Upper lobe of right lung (tissue), 1 donor: ENCODE data around the gene PLXNA2. TPM values are rescaled to one million over a fixed set of nuclear protein-coding genes. Genes with fewer than 3 reads are reported as not detected.

ENCODE experiments used
- ATAC-seq: fragments of 200-7000 bp; cut with Tn5 transposase; one replicate; pipeline ENCODE4 v1.9.1; 2020; ENCODE audit warnings: mild to moderate bottlenecking, moderate library complexity
- DNase-seq: peaks from one replicate; pipeline ENCODE4 v3.0.0-alpha.2; 2020
- H3K27ac ChIP-seq: fragments of 200-600 bp; one replicate; pipeline ENCODE4 v1.8.0; 2022
- H3K27me3 ChIP-seq: fragments of 200-600 bp; one replicate; pipeline ENCODE4 v1.8.0; 2022; ENCODE audit warnings: mild to moderate bottlenecking
- H3K36me3 ChIP-seq: fragments of 200-600 bp; one replicate; pipeline ENCODE4 v1.8.0; 2022
- H3K4me1 ChIP-seq: fragments of 200-600 bp; one replicate; pipeline ENCODE4 v1.8.0; 2022
- H3K4me3 ChIP-seq: fragments of 200-600 bp; one replicate; pipeline ENCODE4 v1.8.0; 2022; ENCODE audit warnings: mild to moderate bottlenecking
- H3K9me3 ChIP-seq: fragments of 200-600 bp; one replicate; pipeline ENCODE4 v1.8.0; 2022
- CTCF ChIP-seq: fragments of 200-600 bp; IDR thresholded peaks from one replicate; pipeline ENCODE4 v1.8.0; 2022; ENCODE audit warnings: antibody characterized with exemption
- intact Hi-C: fragments of 100-400 bp; cut with DNase I; formaldehyde crosslinking; loops from one replicate; pipeline ENCODE4 v1.11.0; 2022
- total RNA-seq: library from RNA; stranded (reverse); fragmentation: NEBNext Ultra II Directional; extraction: Animal tissue kit (Norgen Biotek cat#: 25700); gene quantifications from one replicate; pipeline ENCODE4 v1.2.1, GENCODE V29; 2021
- donor health status: DM: no; HTN: yes; CAD: no; lungs with severe emphysema.

PLXNA2 gene
- total RNA-seq, 1 donor from 2014 or later, result 98.5 TPM

GRCh38 chr1:208142590-208143382 lies 101.4 kb downstream of the PLXNA2 start:
- no peak for ATAC-seq
- no peak overlapping the region for H3K4me3 ChIP-seq
- no peak overlapping the region for H3K27ac ChIP-seq
- no peaks in the 10 kb centered on the region for H3K27me3 ChIP-seq
- H3K9me3 ChIP-seq, result no peaks in the 10 kb centered on the region
- DNase-seq, result no peak
- H3K36me3 ChIP-seq, result peaks cover 22% of the 10 kb centered on the region
- peaks cover 9% of the 10 kb centered on the region for H3K4me1 ChIP-seq
- intact Hi-C loops, result no loop called here
- no peak for TF ChIP-seq CTCF

GRCh38 chr1:208141610-208142192 lies 102.5 kb downstream of the PLXNA2 start:
- Histone ChIP-seq H3K27me3 (no peaks in the 10 kb centered on the region), H3K4me1 (peaks cover 9% of the 10 kb centered on the region), H3K9me3 (no peaks in the 10 kb centered on the region), H3K4me3 (no peak overlapping the region), H3K36me3 (peaks cover 22% of the 10 kb centered on the region), H3K27ac (no peak overlapping the region)
- DNase-seq (no peak), ATAC-seq (no peak)
- no peak for TF ChIP-seq CTCF
- intact Hi-C loops, result no loop called here

- H3K4me1 ChIP-seq, result no peaks in the 10 kb centered on the region
- TF ChIP-seq CTCF, result no peak
- H3K27ac ChIP-seq, result no peak overlapping the region
- H3K4me3 ChIP-seq, result no peak overlapping the region
- DNase-seq (no peak), ATAC-seq (no peak)
- intact Hi-C loops, result loop anchor here (10.0 kb wide), 1 partner anchor 105 kb away; the partner anchor contains the start of gene PLXNA2
- H3K27me3 ChIP-seq, result no peaks in the 10 kb centered on the region
- peaks cover 22% of the 10 kb centered on the region for H3K36me3 ChIP-seq
- no peaks in the 10 kb centered on the region for H3K9me3 ChIP-seq
Measured at GRCh38 chr1:208139434-208140045, 104.6 kb downstream of the PLXNA2 start.

- no peaks in the 10 kb centered on the region for H3K9me3 ChIP-seq
- H3K4me3 ChIP-seq, result no peak overlapping the region
- H3K36me3 ChIP-seq, result peaks cover 19% of the 10 kb centered on the region
- no peak for TF ChIP-seq CTCF
- no peak overlapping the region for H3K27ac ChIP-seq
- no peaks in the 10 kb centered on the region for H3K27me3 ChIP-seq
- intact Hi-C loops, result loop anchor here (10.0 kb wide), 1 partner anchor 108 kb away; the partner anchor contains the start of gene PLXNA2
- H3K4me1 ChIP-seq, result no peaks in the 10 kb centered on the region
- ATAC-seq (no peak), DNase-seq (no peak)
Measured at GRCh38 chr1:208137193-208137592, 107.0 kb downstream of the PLXNA2 start.

- no peak overlapping the region for H3K27ac ChIP-seq
- H3K9me3 ChIP-seq, result no peaks in the 10 kb centered on the region
- H3K27me3 ChIP-seq, result no peaks in the 10 kb centered on the region
- no peaks in the 10 kb centered on the region for H3K4me1 ChIP-seq
- ATAC-seq (no peak), DNase-seq (no peak)
- TF ChIP-seq CTCF, result no peak
- no peak overlapping the region for H3K4me3 ChIP-seq
- intact Hi-C loops, result loop anchor here (10.0 kb wide), 1 partner anchor 108 kb away; the partner anchor contains the start of gene PLXNA2
- peaks cover 13% of the 10 kb centered on the region for H3K36me3 ChIP-seq
Measured at GRCh38 chr1:208136459-208137182, 107.6 kb downstream of the PLXNA2 start.
